Tibial nerve (tissue), 4 donors: ENCODE data around the gene CSPG4.

Experiments used
- CTCF ChIP-seq, 5 experiments: fragments of 200-600 bp in 3 of 5; fragments of 450-650 bp in 2 of 5; sonication (generic) in 3 of 5; IDR thresholded peaks; one replicate each; pipeline ENCODE4 v1.5.1; 2016 to 2019; ENCODE audit warnings: antibody characterized with exemption in 5 of 5, mild to moderate bottlenecking in 3 of 5, moderate library complexity in 2 of 5
- EP300 ChIP-seq, 2 donors: sonication (generic); formaldehyde crosslinking; IDR thresholded peaks; one replicate each; pipeline ENCODE4 v1.6.1; 2017; ENCODE audit warnings: antibody characterized with exemption in 2 of 2, mild to moderate bottlenecking in 1 of 2
- POLR2A ChIP-seq, 2 donors: fragments of 450-650 bp; IDR thresholded peaks; one replicate each; pipeline ENCODE4 v1.6.1; 2017; ENCODE audit warnings: antibody characterized with exemption in 2 of 2, mild to moderate bottlenecking in 2 of 2, moderate library complexity in 2 of 2

GRCh38 chr15:75677465-75678323 lies 35.0 kb downstream of the CSPG4 start:
- TF ChIP-seq CTCF (IDR thresholded peaks at IDR 0.05) (no peak), POLR2A (IDR thresholded peaks at IDR 0.05) (no peak), EP300 (IDR thresholded peaks at IDR 0.05) (no peak)
